Measurements from ENCODE around the gene PIGK. TPM values are rescaled to one million over a fixed set of nuclear protein-coding genes. Genes with fewer than 3 reads are reported as not detected.

The PIGK gene
- total RNA-seq, 1 experiment from 2014 or later: 22.9 TPM

DNA sequence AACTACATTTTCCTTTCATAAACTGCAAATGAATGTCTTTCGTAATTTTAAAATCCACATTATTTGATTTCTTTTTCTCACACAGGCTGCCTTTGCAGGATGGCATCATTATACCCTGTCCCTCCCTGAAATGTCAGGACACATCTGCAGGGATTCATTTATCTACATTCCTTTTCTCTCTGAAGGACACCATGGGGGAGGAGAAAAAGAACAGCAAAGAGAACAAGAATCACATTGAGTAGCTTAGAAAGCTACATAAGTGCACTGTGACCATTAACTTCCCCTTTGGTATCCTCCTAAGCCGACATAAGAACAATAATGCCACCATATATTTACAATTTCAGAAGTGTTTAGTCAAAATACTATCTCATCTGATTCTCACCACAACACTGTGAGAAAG, 129.5 kb downstream of the PIGK start:
- no peak for TF ChIP-seq CTCF (IDR thresholded peaks at IDR 0.05; ENCODE audit: unreplicated experiment)
- intact Hi-C loops (cut with micrococcal nuclease): no loop called here
- CTCF ChIA-PET: interaction anchor here (0.6 to 1.1 kb wide), 3 partner anchors 444 to 926 kb away, joined by 3 to 7 read pairs (median 4); no protein-coding TSS in a partner anchor
- POLR2A ChIA-PET: no interaction called here
- no peak for DNase-seq (ENCODE audit: unreplicated experiment)
- H3K4me1 Mint-ChIP-seq (ENCODE audit: insufficient read depth, unreplicated experiment): no peaks in the 10 kb centered on the region
- no peak overlapping the region for H3K4me3 Mint-ChIP-seq (ENCODE audit: unreplicated experiment)
- no peaks in the 10 kb centered on the region for H3K9me3 Mint-ChIP-seq (ENCODE audit: unreplicated experiment)
- no peaks in the 10 kb centered on the region for H3K27me3 Mint-ChIP-seq (ENCODE audit: insufficient read depth, unreplicated experiment)
- peaks cover 7% of the 10 kb centered on the region for H3K36me3 Mint-ChIP-seq (ENCODE audit: insufficient read depth, unreplicated experiment)
- no peak overlapping the region for H3K27ac Mint-ChIP-seq (ENCODE audit: low read depth, unreplicated experiment)
- BruUV-seq (replicated peaks): no TSS peak

DNA sequence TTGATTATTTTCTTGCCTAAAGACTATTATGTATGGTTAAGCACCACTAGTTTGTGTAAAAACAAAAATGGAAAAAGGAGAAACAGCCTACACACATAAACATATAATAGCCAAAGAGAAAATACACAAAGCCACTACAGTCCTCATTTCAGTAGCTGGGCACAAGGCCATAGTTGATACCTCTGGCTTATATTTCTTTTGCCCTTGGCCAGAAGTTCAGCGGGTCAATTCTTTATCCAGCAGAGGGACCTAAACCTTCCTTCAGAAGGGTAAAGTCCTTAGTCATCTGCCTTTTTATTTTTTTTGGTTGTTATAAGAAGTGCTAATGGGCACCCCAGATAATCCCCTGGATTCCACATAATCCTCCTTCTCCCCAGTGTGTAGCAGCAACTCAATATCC, 134.1 kb downstream of the PIGK start:
- intact Hi-C loops (cut with micrococcal nuclease): no loop called here
- CTCF ChIA-PET: interaction anchor here (0.7 kb wide), 2 partner anchors 27 to 56 kb away, joined by 3 read pairs; no protein-coding TSS in a partner anchor
- no peak overlapping the region for H3K4me3 Mint-ChIP-seq (ENCODE audit: unreplicated experiment)
- H3K27ac Mint-ChIP-seq (ENCODE audit: low read depth, unreplicated experiment): no peak overlapping the region
- no peak for TF ChIP-seq CTCF (IDR thresholded peaks at IDR 0.05; ENCODE audit: unreplicated experiment)
- POLR2A ChIA-PET: no interaction called here
- H3K9me3 Mint-ChIP-seq (ENCODE audit: unreplicated experiment): no peaks in the 10 kb centered on the region
- no peak for DNase-seq (ENCODE audit: unreplicated experiment)
- BruUV-seq (replicated peaks): no TSS peak
- H3K4me1 Mint-ChIP-seq (ENCODE audit: insufficient read depth, unreplicated experiment): no peaks in the 10 kb centered on the region
- H3K27me3 Mint-ChIP-seq (ENCODE audit: insufficient read depth, unreplicated experiment): no peaks in the 10 kb centered on the region
- H3K36me3 Mint-ChIP-seq (ENCODE audit: insufficient read depth, unreplicated experiment): no peaks in the 10 kb centered on the region

DNA sequence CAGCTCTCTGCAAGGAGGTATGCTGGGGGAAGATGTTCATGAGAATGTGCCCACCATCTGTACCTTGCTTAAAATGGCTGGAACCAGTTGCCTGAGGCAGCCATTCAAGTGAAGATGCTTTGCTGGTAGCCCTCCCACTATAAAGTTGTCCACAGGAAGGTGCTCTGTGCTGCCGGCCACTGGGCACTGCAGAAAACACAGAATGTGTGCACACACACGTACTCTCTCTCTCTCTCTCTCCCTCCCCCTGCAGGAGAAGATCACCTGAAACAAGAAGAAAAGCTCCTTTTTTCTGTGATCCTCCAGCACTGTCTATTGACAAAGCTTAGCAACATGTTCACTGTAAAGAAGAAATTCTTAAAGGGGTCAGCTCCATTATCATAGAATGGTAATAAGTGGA, 134.8 kb downstream of the PIGK start:
- no peak for DNase-seq (ENCODE audit: unreplicated experiment)
- Mint-ChIP-seq H3K27me3 (ENCODE audit: insufficient read depth, unreplicated experiment) (no peaks in the 10 kb centered on the region), H3K36me3 (ENCODE audit: insufficient read depth, unreplicated experiment) (no peaks in the 10 kb centered on the region), H3K9me3 (ENCODE audit: unreplicated experiment) (no peaks in the 10 kb centered on the region), H3K4me1 (ENCODE audit: insufficient read depth, unreplicated experiment) (no peaks in the 10 kb centered on the region), H3K4me3 (ENCODE audit: unreplicated experiment) (no peak overlapping the region), H3K27ac (ENCODE audit: low read depth, unreplicated experiment) (no peak overlapping the region)
- ChIA-PET POLR2A (interaction anchor here (0.6 kb wide), 1 partner anchor 40 kb away, joined by 3 read pairs; no protein-coding TSS in a partner anchor), CTCF (interaction anchor here (0.7 to 1.0 kb wide), 3 partner anchors 28 to 56 kb away, joined by 3 read pairs; no protein-coding TSS in a partner anchor)
- no peak for TF ChIP-seq CTCF (IDR thresholded peaks at IDR 0.05; ENCODE audit: unreplicated experiment)
- intact Hi-C loops (cut with micrococcal nuclease): no loop called here
- no TSS peak for BruUV-seq (replicated peaks)

DNA sequence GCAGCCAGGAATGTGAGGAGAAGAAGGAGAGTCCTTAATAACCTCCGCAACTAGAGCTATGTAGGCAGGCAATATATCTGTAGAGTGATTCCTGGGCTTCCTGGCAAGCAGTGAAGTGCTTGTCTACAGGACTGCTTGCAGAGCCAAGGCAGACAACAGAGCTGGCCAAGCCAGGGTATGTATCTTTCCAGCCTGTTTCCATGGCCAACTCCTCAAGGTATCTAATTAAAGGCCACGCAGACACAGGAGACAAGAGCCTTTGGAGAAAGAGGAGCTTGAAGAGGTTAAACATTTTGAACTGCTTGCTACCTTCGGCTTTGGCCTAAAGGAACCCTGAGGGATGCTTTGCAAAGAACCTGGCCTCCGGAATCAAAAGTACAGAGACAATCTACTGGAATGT, 137.4 kb downstream of the PIGK start:
- Mint-ChIP-seq H3K9me3 (ENCODE audit: unreplicated experiment) (no peaks in the 10 kb centered on the region), H3K4me3 (ENCODE audit: unreplicated experiment) (no peak overlapping the region), H3K27me3 (ENCODE audit: insufficient read depth, unreplicated experiment) (no peaks in the 10 kb centered on the region), H3K4me1 (ENCODE audit: insufficient read depth, unreplicated experiment) (no peaks in the 10 kb centered on the region), H3K36me3 (ENCODE audit: insufficient read depth, unreplicated experiment) (peaks cover 5% of the 10 kb centered on the region), H3K27ac (ENCODE audit: low read depth, unreplicated experiment) (no peak overlapping the region)
- TF ChIP-seq CTCF (IDR thresholded peaks at IDR 0.05; ENCODE audit: unreplicated experiment): no peak
- no TSS peak for BruUV-seq (replicated peaks)
- intact Hi-C loops (cut with micrococcal nuclease): no loop called here
- CTCF ChIA-PET: interaction anchor here (0.6 to 0.8 kb wide), 3 partner anchors 14 to 725 kb away, joined by 3 to 5 read pairs (median 3); no protein-coding TSS in a partner anchor
- DNase-seq (ENCODE audit: unreplicated experiment): no peak
- POLR2A ChIA-PET: no interaction called here

All from MCF 10A (cell line).